Neural cell (in vitro differentiated cells): Measurements from ENCODE around the gene WDR74.
"Not testable (repeated sequence)": the region's sequence is repeated elsewhere in the genome, so short reads cannot be mapped to it uniquely, and the experiment has no call there.

Source experiments
- EP300 ChIP-seq: fragments of 450-650 bp; conservative IDR thresholded peaks from 2 replicates; pipeline ENCODE4 v1.6.1; 2014; ENCODE audit warnings: antibody characterized with exemption, mild to moderate bottlenecking, moderate library complexity; ENCODE audit not compliant: poor library complexity, severe bottlenecking
- EZH2 ChIP-seq: fragments of 200-600, 300-800 bp; shearing (Covaris generic), sonication (generic); IDR thresholded peaks from 2 replicates; pipeline ENCODE4 v1.6.1; 2014; ENCODE audit warnings: antibody characterized with exemption, low read length, borderline replicate concordance, mild to moderate bottlenecking; ENCODE audit not compliant: insufficient read depth, poor library complexity, severe bottlenecking
- MXI1 ChIP-seq: fragments of 450-650 bp; conservative IDR thresholded peaks from 2 replicates; pipeline ENCODE4 v1.6.1; 2014; ENCODE audit warnings: antibody characterized with exemption, mild to moderate bottlenecking; ENCODE audit not compliant: poor library complexity, severe bottlenecking
- POLR2AphosphoS5 ChIP-seq: IDR thresholded peaks from 2 replicates; pipeline ENCODE4 v1.6.1; 2012
- RAD21 ChIP-seq: fragments of 450-650 bp; conservative IDR thresholded peaks from 2 replicates; pipeline ENCODE4 v1.6.1; 2014; ENCODE audit warnings: antibody characterized with exemption, mild to moderate bottlenecking, moderate library complexity
- REST ChIP-seq: IDR thresholded peaks from 2 replicates; pipeline ENCODE4 v1.6.1; 2012; ENCODE audit warnings: borderline replicate concordance
- SMC3 ChIP-seq: fragments of 450-650 bp; conservative IDR thresholded peaks from 2 replicates; pipeline ENCODE4 v1.6.1; 2014; ENCODE audit warnings: antibody characterized with exemption, mild to moderate bottlenecking, moderate library complexity; ENCODE audit not compliant: poor library complexity
- TF ChIP-seq, protein P1 (sequence below): fragments of 450-650 bp; IDR thresholded peaks from 2 replicates; pipeline ENCODE4 v1.5.1; 2014; ENCODE audit warnings: antibody characterized with exemption, mild to moderate bottlenecking, moderate library complexity; ENCODE audit not compliant: poor library complexity, severe bottlenecking

DNA sequence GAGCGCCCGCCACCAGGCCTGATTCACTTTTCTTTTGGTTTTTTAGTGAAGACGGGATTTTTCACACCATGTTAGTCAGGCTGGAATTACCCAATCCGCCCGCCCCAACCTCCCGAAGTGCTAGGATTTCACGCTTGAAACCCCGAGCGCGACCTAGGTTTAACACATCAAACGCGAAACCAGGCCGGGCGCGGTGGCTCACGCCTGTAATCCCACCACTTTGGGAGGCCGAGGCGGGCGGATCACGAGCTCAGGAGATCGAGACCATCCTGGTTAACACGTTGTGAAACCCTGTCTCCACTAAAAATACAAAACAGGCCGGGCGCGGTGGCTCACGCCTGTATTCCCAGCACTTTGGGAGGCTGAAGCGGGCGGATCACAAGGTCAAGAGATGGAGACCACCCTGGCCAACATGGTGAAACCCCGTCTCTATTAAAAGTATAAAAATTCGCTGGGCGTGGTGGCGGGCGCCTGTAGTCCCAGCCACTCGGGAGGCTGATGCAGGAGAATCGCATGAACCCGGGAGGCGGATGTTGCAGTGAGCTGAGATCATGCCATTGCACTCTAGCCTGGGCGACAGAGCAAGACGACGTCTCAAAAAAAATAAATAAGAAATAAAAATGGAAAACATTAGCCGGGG is 1.5 kb upstream of the WDR74 start:
- TF ChIP-seq EZH2, MXI1, POLR2AphosphoS5, EP300, RAD21, REST, SMC3: not testable (repeated sequence)
- TF ChIP-seq, protein P1, sequence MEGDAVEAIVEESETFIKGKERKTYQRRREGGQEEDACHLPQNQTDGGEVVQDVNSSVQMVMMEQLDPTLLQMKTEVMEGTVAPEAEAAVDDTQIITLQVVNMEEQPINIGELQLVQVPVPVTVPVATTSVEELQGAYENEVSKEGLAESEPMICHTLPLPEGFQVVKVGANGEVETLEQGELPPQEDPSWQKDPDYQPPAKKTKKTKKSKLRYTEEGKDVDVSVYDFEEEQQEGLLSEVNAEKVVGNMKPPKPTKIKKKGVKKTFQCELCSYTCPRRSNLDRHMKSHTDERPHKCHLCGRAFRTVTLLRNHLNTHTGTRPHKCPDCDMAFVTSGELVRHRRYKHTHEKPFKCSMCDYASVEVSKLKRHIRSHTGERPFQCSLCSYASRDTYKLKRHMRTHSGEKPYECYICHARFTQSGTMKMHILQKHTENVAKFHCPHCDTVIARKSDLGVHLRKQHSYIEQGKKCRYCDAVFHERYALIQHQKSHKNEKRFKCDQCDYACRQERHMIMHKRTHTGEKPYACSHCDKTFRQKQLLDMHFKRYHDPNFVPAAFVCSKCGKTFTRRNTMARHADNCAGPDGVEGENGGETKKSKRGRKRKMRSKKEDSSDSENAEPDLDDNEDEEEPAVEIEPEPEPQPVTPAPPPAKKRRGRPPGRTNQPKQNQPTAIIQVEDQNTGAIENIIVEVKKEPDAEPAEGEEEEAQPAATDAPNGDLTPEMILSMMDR, result not testable (repeated sequence)
